HG03432 (cell line): ENCODE data around the gene GANAB.
A peak's percentile ranks its signal among the peaks of the same experiment; 100 is the strongest.
"Not testable (repeated sequence)": the region's sequence is repeated elsewhere in the genome, so short reads cannot be mapped to it uniquely, and the experiment has no call there.

Source experiments
- ATAC-seq: cut with Tn5 transposase; IDR thresholded peaks from one replicate; pipeline ENCODE4 v1.9.1; 2021; ENCODE audit warnings: mild to moderate bottlenecking, moderate library complexity; ENCODE audit not compliant: unreplicated experiment

GANAB gene

DNA sequence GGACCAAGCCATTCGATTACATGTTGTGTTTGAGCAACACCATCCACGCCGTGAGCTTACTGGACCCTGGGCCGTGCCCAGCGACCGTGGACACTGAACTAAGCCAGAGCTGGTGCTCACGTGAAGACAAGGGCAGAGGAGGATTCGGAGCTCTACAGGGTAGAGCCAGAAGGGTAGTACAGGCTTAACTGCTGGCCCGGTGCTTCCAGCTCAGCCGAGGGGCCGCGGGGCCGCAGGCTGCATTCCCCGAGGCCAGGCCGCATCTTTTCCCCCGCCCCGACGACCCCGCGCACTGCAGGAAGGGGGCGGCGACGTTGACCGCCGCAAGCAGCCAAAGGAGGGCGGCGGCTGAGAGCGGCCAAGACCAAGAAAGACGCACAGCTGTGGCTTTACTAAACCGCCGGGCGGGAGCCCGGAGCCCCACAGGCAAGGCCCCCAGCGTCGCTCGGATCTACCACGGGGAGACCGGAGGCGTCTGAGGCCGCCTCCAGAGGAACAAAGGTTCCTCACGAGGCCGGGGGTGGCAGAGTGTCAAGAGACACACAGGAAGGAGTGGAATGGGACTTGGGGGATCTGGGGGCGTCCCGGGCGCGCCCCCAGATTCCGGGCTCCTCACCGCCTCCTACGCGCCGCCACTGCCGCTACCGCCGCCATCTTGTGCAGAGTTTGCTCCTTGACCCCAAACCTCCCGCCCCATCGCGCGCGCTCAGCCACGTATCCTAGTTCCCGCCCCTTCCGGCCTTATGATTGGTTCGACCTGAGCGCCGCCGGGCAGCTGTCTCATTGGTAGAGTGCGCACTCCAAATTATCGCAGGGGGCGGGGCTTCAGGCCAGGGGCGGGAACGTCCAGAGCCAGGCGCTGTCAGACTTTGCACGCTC, at the start of gene GANAB:
TSS of gene GANAB (minus strand) at position 668 of the 879 bp plus-strand sequence. CDS start at position 654, 14 bp downstream.
- peak; percentile 91 for ATAC-seq

DNA sequence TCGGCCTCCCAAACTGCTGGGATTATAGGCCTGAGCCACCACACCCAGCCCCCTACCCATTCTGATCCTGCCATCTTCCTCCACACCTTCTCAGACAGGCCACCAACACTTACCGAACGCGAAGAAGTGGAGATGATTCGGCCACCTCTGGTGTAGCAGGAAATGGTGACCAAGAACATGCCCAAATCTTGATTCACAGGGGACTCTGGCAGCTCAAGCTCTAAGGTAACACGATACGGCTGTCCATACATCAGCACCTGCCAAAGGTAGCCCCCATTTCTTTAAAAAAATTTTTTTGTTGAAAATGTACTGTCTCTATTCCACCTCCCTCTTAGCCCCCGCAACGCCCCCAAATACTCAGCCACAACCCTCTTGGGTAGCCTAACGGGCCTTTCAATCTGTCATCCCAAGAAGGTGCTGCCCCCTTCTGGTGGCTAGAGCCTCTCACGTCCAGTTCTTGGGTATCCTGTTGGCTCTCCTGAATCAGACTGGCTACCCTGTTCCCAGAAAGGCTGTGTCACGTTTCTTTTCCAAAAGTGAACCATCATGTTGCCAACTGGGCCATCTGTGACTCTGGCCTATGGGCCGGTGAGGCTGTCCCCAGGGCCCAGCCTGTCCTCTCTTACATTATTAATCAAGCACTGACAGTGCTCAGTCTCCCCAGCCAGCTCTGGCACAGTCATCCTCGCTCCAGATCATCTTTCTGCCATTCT, 48.2 kb upstream of the GANAB start:
- ATAC-seq: no peak

DNA sequence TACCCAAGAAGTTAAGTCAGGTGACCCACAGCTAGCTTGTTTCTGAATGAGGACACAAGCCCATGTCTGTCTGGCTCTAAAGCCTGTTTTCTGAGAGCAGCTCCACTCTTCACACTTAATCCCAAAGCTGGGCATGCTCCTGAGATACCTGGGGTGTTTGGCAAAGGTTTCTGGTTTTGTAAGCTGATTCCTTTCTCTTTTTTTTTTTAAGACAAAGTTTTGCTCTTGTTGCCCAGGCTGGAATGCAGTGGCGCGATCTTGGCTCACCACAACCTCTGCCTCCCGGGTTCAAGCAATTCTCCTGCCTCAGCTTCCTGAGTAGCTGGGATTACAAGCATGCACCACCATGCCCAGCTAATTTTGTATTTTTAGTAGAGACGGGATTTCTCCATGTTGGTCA, 47.2 kb upstream of the GANAB start:
- not testable (repeated sequence) for ATAC-seq

DNA sequence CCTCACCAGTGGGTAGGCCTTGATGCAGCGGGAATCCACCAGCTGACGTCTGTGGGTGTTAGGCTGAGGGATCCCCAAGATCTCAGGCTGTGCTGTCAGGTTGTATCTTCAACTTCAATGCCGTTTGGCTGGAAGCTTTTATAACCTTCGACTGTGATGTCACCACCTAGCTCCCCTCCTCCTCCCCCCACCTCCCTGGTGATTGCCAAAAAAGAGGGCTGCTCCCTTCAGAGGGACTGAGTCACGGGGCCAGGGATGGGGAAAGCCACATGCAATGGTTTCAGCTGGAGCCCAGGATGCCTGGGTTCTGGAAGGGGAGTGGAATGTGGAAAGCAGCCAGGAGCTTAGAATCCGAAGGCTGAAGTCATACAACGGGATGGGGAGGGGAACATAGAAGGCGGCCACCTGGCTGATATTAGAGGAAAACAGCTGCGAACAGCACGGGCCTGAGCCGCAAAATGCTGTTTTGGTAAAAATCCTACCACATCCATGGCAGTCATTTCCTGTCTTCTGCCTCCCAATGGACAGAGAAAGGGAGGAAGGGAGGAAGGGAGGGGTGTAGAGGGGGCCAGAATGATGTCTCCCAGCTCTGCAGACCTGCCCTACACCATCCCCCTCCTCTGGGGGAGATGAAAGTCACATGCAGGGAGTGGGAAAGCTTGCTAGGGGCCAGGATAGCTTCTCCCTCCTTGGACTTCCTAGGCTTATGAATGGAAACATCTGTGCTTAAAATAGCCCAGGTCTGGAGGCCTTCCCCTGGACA, 43.2 kb upstream of the GANAB start, which contains the start of gene LRRN4CL:
TSS of gene LRRN4CL (minus strand) at position 110 of the 763 bp plus-strand sequence. CDS start 1,022 bp downstream, outside the sequence.
- no peak for ATAC-seq

DNA sequence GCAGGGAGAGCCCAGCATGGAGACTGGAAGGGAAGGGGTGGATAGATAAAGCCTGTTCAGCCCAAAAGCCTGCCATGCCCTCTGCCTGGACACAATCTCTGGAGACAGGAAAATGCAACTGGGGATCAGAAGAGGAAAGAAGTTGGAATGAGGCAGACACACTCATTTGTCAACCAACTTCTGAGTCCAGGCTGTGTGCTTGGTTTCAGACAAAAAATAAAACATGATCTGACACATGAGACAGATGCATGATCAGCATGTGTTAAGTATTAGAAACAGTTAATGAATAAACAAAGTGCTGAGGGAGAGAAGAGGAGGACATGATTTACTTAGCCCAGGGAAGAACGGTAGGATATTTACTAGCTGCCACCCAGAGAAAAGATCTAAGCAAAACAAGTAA, 42.1 kb upstream of the GANAB start:
- ATAC-seq: no peak

DNA sequence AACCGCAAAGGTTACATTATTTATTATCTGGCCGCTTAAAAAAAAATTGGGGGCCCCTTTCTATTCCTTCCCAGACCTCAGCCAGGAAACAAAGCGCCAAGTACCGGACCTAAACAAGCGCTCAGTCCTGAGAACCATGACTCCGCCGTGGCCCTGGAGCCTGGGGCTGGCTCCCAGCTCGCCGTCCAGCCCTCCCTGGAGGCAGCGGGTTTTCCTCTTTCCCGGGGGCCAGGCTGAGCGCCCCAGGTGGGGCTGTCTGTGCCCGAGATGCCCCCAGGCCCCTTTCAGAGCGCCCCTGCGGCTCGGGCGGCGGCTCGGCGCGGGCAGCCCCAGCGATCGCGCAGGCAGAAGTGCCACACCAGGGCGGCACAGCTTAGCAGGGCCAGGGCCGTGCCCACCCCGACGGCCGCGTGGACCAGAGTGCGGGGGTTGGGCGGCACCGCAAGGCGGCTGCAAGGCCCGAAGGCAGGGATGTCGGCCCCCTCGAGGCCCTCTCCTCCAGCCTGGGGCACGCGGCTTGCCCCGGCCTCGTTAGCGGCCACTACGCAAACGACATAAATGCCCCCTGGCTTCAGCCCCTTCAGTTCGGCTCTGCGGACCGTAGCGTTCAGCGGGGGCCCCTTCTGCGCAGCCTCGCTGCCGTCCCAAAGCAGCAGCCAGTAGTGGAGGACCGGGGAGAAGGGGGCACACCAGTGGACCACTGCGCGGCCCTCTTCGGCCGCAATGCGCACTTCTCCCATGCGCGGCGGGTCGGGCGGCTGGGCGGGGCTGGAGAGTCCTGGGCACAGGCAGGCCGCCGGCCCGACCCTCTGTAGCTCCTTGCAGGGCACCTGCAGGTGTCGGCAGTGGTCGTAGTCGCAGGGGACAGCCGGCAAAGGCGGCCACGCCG, 41.3 kb upstream of the GANAB start:
- ATAC-seq: no peak

DNA sequence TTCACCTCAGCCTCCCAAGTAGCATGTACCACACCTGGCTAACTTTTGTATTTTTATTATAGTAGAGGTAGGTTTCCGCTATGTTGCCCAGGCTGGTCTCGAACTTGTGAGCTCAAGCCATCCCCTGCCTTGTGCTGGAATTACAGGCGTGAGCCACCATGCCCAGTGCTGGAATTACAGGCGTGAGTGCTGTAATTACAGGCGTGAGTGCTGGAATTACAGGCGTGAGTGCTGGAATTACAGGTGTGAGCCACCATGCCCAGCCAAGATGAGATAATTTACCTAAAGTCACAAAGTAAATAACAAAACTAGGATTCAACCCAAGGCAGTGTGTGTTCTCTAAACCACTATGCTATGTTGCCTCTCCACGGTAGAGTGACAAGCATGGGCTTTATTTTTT, 36.1 kb upstream of the GANAB start:
- no peak for ATAC-seq

DNA sequence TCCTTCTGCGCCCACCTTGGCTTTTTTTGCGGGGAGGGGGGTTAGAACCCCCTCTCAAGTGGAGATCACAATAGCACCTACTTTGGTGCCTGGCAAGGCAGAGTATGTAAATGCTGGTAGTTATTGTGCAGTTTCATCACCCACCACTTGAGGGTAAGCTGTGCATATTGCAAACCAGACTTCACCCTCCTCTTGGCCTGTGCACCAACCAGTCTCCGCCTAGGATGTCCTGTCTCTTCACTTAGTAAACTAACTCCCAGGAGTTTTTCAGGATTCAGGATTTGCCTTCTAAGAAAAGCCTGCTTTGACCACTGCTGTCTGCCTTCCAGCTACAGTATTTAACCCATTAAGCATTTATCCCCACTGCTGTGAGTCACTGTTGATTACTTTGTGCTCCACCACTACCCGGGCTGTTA, 34.4 kb upstream of the GANAB start:
- ATAC-seq: no peak

DNA sequence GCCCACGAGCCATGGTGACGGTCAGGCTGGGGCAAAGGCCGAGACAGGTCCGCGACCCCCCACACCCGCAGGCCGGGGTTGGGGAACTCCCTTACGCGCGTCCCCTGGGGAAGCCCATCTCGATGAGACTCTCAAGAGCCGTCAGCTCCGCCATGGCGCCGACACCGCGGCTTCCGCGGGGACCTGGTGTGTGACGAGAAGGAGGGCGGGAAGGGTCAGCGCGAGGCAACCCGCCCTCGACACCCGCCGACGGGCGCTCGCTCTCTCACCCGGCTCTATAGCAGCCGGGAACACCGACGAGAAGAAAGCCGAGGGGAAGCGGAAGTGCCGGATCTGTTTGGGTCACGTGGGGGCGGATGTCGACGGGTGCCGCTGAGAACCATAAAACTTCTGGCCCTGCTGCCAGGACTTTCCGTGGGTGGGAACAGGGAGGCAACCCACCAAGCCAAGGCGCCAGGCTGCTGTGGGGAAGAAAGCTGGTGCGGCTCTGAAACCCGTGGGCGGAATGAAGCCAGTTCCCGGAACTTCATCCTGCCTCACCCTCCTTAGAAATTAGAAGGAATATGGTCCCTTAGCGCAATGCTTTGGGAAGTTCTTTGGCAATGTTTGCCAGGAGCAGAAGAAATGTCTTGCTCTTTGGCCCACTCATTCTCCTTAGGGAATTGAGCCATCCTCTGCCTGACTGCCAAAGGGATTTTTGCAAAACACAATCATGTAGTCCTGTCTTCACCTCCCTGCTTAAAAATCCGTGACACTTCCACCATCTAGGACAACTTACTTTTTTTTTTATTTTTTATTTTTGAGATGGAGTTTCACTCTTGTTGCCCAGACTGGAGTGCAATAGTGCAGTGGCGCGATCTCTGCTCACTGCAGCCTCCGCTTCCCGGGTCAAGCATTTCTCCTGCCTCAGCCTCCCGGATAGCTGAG, 32.6 kb upstream of the GANAB start, which contains the start of gene UBXN1:
TSS of gene UBXN1 (minus strand) at position 304 of the 927 bp plus-strand sequence. CDS start at position 154, 150 bp downstream.
- ATAC-seq: peak; percentile 78

DNA sequence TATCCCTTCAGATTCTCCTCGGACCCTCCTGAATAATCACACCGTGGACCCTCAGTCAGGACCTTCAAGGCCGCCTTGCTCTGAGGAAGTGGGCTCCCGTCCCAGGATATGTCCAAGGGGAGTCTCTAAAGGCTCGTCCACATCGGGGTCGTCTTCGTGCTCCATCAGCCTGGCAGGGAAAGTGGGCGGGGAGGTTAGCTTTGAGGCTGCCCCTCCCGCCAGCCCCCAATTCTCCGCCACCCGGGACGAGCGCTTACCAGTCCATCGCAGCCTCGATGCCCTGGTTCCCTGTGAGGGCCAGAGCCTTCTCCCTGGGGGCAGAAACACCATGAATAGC, 32.0 kb upstream of the GANAB start:
- ATAC-seq: no peak

DNA sequence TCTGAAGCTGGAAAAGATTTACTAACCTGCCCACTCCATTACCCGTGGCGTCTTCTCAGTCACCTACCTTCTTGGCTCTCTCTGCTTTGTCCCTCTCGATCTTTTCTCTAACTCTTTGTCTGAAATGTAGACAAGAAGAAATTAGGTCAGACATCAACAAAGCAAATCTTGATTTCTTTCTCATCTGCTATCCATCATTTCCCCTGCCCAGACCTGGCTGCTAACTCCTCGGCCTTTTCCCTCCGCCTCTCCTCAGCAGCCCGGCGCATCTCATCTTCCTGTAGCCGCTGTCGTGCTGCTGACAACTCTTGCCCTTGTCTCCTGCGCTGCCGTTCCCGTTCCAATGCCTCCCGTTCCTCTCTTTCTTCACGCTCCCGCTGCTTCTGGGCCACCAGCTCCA, 31.3 kb upstream of the GANAB start:
- no peak for ATAC-seq

DNA sequence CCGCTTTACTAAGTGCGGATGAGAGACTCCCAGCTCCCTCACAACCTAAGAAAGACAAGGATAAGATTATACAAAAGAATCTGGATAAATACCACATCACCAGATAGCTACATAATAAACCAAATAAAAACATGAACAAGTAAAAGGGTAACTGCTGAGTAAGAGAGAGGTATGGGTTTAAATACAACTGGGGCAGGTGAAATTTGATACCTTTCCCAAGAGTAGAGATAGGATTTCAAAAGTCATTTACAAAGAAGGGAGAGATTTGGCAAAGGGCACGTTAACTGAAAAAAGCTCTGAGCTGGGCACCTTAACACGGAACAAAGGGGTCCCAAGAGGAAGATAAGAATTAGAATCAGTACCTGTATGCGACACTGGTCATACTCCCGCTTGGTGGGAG, 30.7 kb upstream of the GANAB start:
- ATAC-seq: no peak

DNA sequence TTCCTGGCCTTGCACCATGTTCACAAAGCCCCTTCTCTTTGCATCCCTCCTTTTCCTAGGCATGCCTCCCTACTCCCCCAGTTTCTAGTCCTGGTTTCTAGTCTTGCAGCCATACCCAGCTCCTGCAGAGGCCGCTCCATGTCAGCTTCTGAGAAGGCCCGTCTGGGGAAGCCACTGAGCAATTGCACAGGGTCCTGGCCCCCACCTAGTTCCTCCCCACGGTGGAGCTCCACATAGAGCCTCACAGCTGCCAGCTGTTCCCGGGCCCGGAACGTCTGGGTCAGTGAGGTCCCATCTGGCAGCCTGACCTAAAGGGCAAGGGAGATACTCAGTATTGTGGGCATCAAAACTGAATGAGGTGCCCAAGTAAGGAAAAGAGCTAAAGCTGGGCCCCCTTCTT, 30.3 kb upstream of the GANAB start:
- ATAC-seq: no peak

DNA sequence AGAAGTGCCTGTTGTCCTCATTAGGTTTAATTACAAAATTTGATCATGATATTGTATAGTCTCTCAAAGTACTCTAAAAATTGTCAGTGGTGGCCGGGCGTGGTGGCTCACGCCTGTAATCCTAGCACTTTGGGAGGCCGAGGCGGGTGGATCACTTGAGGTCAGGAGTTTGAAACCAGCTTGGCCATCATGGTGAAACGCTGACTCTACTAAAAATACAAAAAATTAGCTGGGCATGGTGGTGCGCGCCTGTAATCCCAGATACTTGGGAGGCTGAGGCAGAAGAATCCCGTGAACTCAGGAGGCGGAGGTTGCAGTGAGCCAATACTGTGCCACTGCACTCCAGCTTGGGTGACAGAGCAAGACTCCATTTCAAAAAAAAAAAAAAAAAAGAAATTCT, 29.0 kb upstream of the GANAB start:
- ATAC-seq: not testable (repeated sequence)

DNA sequence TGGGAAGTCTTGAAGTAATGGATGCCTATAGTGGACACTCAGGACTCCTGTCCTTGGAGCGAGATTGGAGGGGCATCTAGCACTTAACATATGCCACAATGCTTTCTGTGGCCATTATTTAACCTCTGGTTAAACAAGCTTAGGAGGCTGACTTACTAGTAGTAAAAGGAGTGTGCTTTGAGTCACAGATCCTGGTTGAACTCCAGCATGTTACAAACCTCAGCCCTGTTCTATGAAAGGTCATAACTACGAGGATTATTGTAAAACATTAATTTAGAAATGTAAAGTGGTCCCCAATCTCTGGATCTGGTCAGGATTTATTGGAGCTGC, 26.7 kb upstream of the GANAB start:
- ATAC-seq: no peak

DNA sequence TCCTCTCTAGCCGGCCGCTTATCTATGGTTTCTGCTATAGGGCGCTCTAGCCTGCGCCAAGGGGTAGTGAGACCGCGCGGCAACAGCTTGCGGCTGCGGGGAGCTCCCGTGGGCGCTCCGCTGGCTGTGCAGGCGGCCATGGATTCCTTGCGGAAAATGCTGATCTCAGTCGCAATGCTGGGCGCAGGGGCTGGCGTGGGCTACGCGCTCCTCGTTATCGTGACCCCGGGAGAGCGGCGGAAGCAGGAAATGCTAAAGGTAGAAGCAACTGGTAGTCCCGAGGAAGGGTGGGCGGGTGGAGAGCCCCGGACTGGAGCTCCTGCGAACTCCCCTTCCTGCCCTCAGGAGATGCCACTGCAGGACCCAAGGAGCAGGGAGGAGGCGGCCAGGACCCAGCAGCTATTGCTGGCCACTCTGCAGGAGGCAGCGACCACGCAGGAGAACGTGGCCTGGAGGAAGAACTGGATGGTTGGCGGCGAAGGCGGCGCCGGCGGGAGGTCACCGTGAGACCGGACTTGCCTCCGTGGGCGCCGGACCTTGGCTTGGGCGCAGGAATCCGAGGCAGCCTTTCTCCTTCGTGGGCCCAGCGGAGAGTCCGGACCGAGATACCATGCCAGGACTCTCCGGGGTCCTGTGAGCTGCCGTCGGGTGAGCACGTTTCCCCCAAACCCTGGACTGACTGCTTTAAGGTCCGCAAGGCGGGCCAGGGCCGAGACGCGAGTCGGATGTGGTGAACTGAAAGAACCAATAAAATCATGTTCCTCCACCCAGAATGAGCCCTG, 25.4 kb upstream of the GANAB start, which contains the start of the genes LBHD1 and UQCC3:
TSS of gene LBHD1 (minus strand) at position 660 of the 782 bp plus-strand sequence. CDS start 2,236 bp downstream, outside the sequence.
TSS of gene UQCC3 (plus strand) at position 66 of the 782 bp plus-strand sequence. CDS start at position 139, 73 bp downstream.
- peak; percentile 68 for ATAC-seq

DNA sequence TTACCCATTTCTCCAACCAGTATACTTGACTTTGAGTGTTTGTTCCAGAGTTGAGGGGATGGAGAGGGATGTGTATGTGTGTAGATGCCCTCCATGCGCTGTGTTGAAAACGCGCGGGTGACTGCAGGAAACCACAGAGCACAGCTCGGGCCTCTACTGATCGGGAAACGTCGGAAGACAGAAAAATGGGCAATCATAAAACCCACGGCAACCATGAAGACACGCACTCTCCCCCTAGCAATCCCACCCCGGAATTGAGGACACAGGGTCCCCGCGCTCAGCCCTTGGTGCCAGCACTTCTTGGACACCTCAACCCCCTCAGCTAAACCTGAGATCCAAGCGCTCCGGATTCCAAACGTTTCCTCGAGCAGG, 24.8 kb upstream of the GANAB start:
- peak; percentile 1 for ATAC-seq

DNA sequence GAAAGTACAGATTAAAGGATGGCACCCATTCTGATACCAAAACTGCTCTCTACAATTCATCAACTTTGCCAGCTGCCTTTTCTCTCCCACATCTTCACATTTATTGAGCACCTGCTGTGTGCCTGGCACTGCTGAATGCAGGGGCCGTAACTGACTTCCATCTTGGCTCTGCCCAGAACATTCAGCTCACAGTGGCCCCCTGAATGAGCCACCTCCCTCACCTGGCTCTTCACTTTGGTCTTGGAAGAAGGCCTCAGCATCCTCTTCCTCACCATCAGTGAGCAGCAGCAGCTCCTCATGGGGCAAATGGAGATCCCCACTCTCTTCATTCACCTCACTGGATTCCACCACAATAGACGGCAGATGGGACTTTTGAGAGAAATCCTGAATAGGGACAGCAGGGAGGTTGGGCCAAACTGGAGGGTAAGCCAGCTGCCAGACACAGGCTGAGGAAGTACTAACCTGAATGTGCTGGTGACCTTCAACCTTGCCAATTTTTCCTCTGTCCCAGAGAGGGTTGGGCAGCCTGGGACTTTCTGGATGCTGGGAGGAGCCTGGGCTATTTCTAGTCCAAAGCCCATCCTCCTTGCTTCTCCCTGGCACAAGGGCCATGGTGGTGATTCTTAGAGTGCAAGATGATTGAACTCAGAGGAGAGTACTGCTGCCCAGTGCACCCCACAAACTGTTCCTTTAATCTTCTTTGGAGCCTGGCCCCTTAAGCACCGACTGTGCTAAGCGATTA, 23.2 kb upstream of the GANAB start:
- no peak for ATAC-seq
